ENCODE measurements around the gene MED27.

Gene MED27

DNA sequence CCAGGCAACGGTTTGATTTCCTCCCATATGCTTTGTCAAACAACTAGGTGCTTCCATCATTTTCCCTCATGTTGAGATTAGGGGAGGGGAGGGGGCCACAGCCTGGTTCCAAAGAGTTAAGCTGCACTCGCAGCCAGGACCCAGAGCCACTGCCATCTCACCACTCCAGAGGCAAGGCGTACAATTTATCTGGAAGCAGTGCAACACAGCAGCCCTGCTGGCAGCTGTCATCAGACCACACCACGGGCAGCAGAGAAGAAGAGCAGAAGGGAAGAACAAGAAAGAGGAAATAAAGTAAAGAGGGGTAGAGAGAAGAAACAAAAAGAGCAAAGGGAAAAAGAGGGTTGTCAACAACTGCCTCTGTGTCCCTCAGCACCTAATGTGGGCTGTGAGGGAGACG lies 38.9 kb downstream of the MED27 start:
- DNase-seq, result no peak

DNA sequence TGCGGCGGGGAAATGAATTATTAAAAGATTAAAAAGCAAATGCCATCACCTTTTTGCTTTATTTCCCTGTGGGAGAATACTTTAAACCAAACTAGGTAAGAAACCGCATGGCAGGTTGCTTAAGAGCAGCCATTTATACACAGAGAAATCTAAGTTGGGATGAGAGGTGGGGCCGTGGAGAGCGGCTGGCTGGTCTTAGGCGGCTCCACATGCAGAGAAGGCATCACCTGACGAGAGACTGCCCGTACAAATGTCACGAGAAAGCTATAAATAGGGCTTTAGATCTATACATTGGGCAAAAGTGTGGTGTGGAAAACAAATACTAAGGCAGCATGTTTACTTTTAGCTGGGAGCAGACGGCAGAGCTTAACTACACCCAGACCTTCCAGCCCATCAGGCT lies 39.4 kb downstream of the MED27 start:
- DNase-seq, result no peak

GRCh38 chr9:132039284-132039683 lies 40.4 kb downstream of the MED27 start:
- no peak for DNase-seq

GRCh38 chr9:132037458-132037857 lies 42.2 kb downstream of the MED27 start:
- DNase-seq, result no peak

GRCh38 chr9:132036521-132036920 lies 43.1 kb downstream of the MED27 start:
- no peak for DNase-seq

GRCh38 chr9:132035679-132036078 lies 44.0 kb downstream of the MED27 start:
- DNase-seq, result no peak

DNA sequence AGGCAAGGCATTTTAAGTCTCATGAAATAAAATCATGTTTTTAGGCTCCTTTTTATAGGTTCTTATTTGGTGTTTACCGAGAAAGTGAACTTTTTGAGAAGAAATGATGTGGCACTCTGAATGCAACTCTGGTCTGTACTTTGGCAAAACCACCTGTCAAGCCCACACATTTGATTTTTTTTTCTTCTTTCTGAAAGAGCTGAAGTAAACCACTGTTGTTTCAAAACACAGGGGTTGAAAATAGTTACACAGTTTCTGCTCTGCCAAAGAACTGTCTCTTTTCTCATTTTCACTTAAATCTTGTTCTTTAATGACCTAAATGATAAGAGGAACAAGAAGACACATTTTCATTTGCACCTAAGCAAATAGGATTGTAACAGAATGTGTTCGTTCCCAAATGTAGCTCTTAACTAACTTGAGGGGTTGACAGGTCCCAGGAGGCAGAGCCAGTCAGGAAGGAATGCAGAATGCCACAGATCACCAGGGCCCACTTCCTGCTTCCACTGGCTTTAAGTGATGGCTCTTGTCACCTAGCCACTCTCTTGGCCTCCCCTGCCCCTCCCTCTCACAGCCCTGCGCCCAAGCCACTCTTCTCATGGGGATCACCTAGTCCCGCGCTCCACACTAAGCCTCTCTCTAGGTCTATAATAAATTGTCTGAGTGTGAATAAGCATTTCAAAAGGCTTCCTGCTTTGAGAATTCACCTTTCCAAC lies 47.3 kb downstream of the MED27 start:
- DNase-seq, result no peak

DNA sequence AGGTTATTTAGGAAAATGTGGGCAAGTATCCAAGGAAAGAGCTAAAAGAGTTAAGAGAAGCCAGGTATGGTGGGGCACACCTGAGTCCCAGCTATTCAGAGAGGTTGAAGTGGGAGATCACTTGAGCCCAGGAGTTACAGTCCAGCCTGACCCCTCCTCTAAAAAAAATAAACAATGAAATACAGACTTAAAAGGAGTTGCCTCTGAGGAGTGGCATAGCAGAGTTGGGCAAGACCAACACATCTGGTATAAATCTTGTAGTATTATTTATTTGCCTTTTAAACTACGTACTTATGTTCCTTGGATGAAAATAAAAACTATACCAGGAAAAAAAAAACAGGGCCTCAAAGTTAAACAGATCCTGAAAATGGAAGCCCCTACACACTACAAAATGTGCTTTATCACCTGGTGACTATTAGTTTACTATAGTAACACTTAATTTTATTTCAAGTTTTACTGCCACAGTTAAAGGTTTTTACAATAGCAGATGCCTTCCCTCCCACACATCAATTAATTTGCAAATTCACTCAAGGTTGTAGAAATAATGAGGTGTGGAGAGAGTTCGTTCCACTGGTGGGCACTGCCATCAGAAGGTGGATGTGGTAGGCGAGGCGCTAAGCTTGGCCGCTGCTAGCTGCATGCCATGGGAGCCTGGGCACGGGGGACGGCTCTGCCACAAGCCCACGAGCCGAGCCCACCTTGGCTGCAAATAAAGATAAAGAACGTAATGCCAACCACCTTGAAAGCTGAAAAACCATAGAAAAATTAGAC lies 48.0 kb downstream of the MED27 start:
- DNase-seq, result no peak

DNA sequence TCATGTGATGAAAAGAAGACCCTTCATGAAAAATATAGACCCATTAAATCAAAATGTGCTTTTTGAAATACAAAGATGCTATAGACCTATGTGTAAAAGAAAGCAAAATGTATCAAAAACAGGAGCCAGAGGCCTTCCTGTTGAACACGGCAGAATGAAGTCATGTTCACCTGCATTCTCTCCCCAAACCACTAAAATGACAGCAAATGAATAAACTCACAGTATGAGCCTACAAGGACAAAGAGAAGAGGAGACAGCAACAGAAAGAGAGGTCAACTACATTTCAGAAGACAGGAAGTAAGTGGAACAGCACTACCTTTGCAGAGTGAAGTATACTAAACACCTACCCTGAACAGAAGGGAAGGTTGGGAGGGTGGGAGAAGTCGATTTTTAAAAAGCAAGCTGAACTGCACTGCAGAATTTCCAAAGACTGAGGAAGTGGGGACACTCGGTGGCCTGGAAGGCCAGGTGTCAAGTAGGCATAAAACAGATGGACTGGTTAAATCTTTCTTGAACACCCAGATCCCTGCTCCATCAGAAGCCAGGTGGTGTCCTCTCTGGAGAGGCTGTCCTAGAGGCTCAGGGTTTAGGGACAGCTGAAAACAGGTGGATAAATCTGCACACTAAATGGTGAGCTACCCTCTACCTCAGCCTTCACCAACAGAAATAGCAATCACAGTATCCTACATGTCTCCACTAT lies 48.9 kb downstream of the MED27 start:
- no peak for DNase-seq

DNA sequence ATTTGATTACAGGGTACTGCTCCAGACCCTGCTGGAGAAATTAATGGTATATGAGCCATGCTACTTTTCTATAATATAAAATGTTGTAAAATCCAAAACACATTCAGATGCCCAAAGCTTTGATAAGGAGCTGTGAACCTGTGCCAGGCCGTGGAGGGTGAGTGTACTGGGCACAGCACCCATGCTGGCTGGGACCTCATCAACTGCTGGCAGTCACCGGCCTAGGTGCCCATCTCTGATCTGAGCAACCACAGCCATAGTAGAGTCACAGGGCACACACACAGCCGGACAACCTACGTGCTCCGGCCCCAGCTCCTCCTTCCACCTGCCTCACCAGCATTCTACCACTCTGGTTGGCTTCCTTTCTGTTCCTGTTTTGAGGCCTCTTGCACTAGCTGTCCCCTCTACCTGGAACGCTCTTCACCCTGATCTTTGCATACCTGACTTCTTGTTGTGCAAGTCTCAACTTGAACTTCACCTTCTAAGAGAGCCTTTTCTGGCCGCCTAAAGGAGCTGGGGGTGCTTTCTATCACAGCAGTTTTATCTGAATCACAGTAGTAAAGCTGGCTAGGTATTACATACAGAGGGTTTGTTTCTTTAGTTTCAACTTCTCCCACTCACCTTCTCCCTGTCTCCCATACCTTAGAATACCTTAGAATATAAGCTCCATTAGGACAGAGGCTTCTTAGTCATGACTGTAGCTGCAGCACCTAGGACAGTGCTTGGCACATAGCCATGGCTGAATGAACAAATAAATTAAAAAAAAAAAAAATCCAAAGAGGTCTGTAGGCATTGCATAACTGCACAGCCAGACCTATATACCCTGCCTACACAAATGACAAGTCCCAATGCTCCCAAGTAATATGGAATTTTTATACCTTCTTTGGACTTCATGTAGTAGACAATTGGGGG lies 51.7 kb downstream of the MED27 start:
- DNase-seq, result no peak

- DNase-seq, result no peak
These were observed 52.6 kb downstream of the MED27 start for GRCh38 chr9:132026932-132027585.

DNA sequence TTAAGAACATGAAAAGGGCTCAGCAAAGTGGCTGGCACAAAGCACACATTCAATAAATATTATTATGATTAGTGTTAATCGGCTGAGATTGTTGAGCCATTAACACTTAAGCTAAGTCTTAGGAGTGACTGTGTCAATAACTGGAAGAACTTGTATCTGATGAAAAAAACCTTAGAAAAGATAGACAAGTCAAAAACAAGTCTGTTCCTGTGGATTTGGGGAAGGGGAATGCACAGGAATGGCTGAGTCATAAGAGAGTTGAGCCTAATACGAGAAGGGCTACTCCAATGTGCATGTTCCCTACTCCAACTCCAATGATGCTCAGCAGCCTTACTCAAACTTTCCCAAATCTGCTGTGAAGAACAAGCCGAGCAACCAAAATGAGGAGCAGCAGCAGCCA lies 53.9 kb downstream of the MED27 start:
- DNase-seq, result no peak

GRCh38 chr9:132024589-132024988 lies 55.1 kb downstream of the MED27 start:
- no peak for DNase-seq

DNA sequence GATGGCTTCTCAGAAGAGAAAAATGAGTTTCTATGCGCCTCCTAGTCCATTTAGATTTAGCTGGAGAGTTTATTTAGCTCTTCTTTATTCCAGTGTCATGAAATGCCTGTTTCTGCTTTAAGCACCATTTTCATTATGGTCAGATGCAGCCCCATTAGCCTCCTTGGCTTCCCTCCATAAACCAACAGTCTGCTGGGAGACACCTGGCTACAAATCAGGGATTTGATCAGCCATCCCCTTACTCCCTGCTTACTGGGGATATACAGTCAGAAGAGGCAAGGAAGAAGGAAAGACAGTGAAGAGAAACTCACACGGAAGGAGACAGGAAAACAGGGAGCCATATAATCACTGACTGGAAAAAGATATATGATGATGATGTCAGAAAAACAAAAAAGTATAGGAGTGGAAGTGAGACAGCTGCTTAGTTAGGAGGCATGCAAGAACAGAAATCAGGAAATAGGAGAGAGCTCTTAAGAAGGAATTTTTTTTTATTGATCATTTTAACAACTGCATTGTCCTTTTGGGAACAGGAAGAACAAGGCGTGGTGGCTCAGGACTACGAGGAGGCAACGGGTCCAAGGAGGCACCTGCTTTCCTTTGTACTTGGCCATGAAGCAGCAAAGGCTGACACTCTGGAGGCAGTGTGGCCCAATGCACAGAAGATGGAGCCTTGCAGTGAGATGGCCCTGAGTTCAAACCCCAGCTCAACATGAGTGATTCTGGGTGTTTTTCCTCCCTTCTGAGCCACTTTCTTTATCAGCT lies 56.1 kb downstream of the MED27 start:
- DNase-seq, result no peak

GRCh38 chr9:132020820-132021510 lies 58.7 kb downstream of the MED27 start:
- no peak for DNase-seq

DNA sequence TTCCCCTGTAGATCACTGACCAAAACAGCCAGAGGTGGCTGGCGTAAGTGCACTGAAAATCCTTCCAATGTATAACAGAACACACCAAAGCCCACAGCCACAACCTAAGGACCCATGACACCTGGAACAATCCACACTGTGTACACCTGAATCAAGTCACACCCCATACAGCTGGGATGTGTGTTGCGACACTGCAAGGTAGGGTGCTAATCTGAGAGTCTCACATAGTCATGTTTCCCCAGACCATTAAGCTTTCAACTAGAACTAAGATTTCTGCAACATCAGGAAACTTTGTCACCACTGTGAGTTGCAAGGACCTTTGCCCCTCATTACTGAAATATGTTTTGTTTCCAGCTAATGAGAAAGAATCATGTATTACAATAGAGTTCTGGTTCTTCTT lies 59.4 kb downstream of the MED27 start:
- DNase-seq, result no peak

GRCh38 chr9:132019702-132020101 lies 60.0 kb downstream of the MED27 start:
- DNase-seq, result no peak

DNA sequence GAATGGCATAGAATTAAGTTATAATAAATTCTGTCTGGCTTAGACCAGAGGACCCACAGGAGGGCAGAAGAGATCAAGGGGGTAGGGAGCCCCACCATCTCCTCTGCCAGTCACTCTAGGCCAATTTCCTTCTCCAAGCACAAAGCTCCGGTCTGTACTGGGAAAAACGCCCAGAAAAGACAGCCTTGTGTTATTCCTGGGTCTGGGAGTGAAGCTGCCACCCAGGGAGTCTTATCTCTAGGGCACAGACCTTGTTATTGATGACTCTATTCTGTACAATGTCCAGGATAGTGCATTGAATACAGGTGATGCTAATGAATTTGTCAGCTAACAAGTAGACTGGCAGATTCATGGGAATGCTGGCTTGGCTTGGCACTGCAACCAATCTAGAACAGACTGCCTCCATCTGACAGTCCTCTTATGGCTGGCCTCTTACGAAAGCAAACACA lies 60.7 kb downstream of the MED27 start:
- peak; percentile 63 for DNase-seq

DNA sequence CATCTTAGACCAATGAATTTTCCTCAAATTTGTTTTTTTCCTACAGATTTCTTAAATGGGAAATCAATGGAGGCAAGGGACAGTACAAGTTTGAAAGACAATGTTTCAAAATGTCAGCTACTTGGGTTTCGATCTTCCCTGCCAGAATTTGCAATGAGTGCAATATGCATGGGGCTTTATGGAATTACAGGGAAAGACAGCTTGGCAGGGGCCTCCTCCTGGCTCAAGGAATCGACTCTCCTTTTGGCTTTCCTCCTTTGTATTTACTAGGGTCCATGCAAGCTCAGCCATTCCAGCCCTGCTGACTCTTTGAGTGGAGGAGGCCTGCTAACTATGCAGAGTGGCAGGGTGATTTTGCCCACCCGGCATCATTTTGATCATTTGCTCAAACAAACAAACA lies 63.2 kb downstream of the MED27 start:
- DNase-seq, result no peak

DNA sequence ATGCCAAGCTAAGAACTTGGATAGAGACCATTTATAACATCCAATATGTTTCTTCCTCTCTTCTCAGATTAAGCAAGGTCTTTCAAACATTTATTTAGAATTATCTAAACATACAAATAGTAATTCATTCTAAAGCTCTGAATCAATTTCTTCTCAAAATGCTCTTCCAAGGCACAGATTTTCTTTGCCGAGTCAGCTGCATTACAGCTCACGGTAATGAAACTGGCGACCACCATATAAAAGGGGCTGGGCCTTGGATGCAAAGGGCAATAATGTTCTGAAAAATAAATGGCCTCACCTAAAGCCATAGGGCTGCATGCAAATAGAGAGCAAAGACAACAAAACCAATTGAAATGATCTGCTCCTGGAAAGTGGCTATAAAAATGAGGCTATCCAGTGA lies 63.8 kb downstream of the MED27 start:
- DNase-seq, result no peak
